CD4-positive, alpha-beta T cell treated with Interleukin-21 for 1 hour (primary cell): ENCODE data around the gene THSD7B.

Experiments used
- DNase-seq: peaks from one replicate; pipeline ENCODE4 v3.0.0-alpha.2; 2020

THSD7B gene

GRCh38 chr2:137724912-137725311 is 959.6 kb downstream of the THSD7B start:
- no peak for DNase-seq
